SJCRH30 (cell line): ENCODE results near the gene PCDHGB3. TPM values are rescaled to one million over a fixed set of nuclear protein-coding genes. Genes with fewer than 3 reads are reported as not detected.

Experiments used
- DNase-seq, 2 experiments: peaks; one replicate each; pipeline ENCODE4 v3.0.0-alpha.2; 2015 to 2020
- H3K27ac ChIP-seq: fragments of 250-450 bp; sonication (Bioruptor Pico); 2 replicates; pipeline ENCODE4 v1.5.1; 2020; ENCODE audit warnings: mild to moderate bottlenecking, moderate library complexity
- H3K27me3 ChIP-seq: fragments of 250-450 bp; sonication (Bioruptor Pico); 2 replicates; pipeline ENCODE4 v1.5.1; 2020; ENCODE audit warnings: mild to moderate bottlenecking, moderate library complexity
- H3K36me3 ChIP-seq: fragments of 250-450 bp; sonication (Bioruptor Pico); 2 replicates; pipeline ENCODE4 v1.5.1; 2020; ENCODE audit warnings: mild to moderate bottlenecking, moderate library complexity
- H3K4me1 ChIP-seq: fragments of 250-450 bp; sonication (Bioruptor Pico); 2 replicates; pipeline ENCODE4 v1.5.1; 2020; ENCODE audit warnings: mild to moderate bottlenecking, moderate library complexity
- H3K4me3 ChIP-seq: fragments of 250-450 bp; sonication (Bioruptor Pico); 2 replicates; pipeline ENCODE4 v1.5.1; 2020; ENCODE audit warnings: mild to moderate bottlenecking, moderate library complexity
- H3K9me3 ChIP-seq: fragments of 250-450 bp; sonication (Bioruptor Pico); replicated peaks from 2 replicates; pipeline ENCODE4 v1.5.1; 2020; ENCODE audit warnings: mild to moderate bottlenecking, moderate library complexity
- total RNA-seq: library from RNA; depleted of rRNA; stranded (reverse); fragments of >200 nt; shearing (Covaris generic); gene quantifications from 2 replicates; pipeline ENCODE4 v1.2.3, GENCODE V29; 2014

The PCDHGB3 gene
- total RNA-seq, 1 experiment from 2014 or later: 7.4 TPM

DNA sequence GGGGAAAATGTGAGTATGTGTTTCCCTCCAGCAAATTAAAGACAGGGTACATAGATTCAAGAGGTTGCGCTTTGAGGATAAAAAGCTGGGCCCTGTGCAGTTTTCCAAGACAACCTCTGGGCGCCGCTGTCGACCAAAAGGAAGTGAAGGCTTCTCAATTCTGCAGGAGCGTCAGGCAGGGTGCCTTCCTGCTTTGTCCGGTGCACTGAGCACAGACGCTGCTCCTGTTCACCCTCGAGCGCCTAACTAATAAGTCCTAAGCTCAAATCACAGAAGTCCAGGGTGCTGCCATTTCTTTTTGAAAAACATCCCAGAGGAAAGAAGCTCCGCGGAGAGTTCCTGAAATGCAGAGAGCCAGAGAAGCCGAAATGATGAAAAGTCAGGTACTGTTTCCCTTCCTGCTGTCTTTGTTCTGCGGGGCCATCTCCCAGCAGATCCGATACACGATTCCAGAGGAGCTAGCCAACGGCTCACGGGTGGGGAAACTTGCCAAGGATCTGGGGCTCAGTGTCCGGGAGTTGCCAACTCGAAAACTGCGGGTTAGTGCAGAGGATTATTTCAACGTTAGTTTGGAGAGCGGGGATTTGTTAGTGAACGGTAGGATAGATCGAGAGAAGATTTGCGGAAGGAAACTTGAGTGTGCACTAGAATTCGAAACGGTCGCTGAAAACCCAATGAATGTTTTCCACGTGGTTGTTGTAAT is 20.0 kb upstream of the PCDHGB3 start, which contains the start of gene PCDHGB1:
PCDHGB1 (plus strand) TSS at position 183 of the 703 bp plus-strand sequence; CDS start at position 345, 162 bp downstream.
- peaks cover 34% of the 10 kb centered on the region for H3K9me3 ChIP-seq
- H3K27ac ChIP-seq: peak within 1 kb of the TSS; percentile 77
- 0 out of 2 replicates have a peak, but pooled peaks cover 4% of the 10 kb centered on the region for H3K4me1 ChIP-seq
- H3K27me3 ChIP-seq: no peaks in the 10 kb centered on the region
- DNase-seq: peak; percentile 92 to 97
- peak within 1 kb of the TSS; percentile 65 for H3K4me3 ChIP-seq
- H3K36me3 ChIP-seq: peaks cover 30% of the 10 kb centered on the region

DNA sequence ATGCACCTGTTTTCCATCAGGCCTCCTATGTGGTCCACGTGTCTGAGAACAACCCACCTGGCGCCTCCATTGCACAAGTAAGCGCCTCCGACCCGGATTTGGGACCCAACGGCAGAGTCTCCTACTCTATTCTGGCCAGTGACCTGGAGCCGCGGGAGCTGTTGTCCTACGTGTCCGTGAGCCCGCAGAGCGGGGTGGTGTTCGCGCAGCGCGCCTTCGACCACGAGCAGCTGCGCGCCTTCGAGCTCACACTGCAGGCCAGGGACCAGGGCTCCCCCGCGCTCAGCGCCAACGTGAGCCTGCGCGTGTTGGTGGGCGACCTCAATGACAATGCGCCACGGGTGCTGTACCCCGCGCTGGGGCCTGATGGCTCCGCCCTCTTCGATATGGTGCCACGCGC is 18.5 kb upstream of the PCDHGB3 start:
- H3K9me3 ChIP-seq: peaks cover 47% of the 10 kb centered on the region
- no peak overlapping the region for H3K27ac ChIP-seq
- H3K4me3 ChIP-seq: no peak overlapping the region
- DNase-seq: no peak
- no peaks in the 10 kb centered on the region for H3K27me3 ChIP-seq
- H3K4me1 ChIP-seq: 0 out of 2 replicates have a peak, but pooled peaks cover 4% of the 10 kb centered on the region
- H3K36me3 ChIP-seq: peaks cover 45% of the 10 kb centered on the region

DNA sequence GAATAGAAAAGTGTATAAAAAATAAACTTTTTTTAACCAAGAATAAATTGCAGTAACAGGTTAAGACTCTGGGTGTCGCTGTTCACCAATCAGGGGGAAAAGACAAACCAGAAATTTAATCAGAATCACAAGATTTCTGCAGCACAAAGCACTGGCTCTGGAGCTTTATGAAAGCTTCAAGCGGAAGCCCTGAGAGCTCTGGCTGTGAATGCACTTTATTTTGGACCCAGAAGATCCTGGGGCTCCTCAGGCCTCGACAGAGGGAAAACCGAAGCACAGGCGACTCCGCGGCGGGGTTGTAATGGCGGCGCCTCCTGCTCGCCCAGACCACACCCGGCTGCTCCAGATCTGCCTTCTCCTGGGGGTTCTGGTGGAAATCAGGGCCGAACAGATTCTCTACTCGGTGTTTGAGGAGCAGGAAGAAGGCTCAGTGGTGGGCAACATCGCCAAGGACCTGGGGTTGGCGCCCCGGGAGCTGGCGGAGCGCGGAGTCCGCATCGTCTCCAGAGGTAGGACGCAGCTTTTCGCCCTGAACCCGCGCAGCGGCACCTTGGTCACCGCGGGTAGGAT is 15.1 kb upstream of the PCDHGB3 start, which contains the start of gene PCDHGA4:
PCDHGA4 (plus strand) TSS at position 122 of the 570 bp plus-strand sequence; CDS start at position 209, 87 bp downstream.
- H3K9me3 ChIP-seq: peaks cover 53% of the 10 kb centered on the region
- H3K4me3 ChIP-seq: no peak within 1 kb of the TSS
- H3K36me3 ChIP-seq: peaks cover 77% of the 10 kb centered on the region
- 0 out of 2 replicates have a peak, but pooled peaks cover 4% of the 10 kb centered on the region for H3K4me1 ChIP-seq
- H3K27ac ChIP-seq: no peak within 1 kb of the TSS
- no peak for DNase-seq
- H3K27me3 ChIP-seq: no peaks in the 10 kb centered on the region

- DNase-seq: no peak
- Histone ChIP-seq H3K4me1 (0 out of 2 replicates have a peak, but pooled peaks cover 2% of the 10 kb centered on the region), H3K27me3 (no peaks in the 10 kb centered on the region), H3K9me3 (peaks cover 51% of the 10 kb centered on the region), H3K36me3 (peaks cover 84% of the 10 kb centered on the region), H3K27ac (no peak overlapping the region), H3K4me3 (no peak overlapping the region)
Observed at GRCh38 chr5:141355641-141356040, 14.4 kb upstream of the PCDHGB3 start.

GRCh38 chr5:141356133-141356532 is 13.9 kb upstream of the PCDHGB3 start:
- H3K9me3 ChIP-seq: peaks cover 46% of the 10 kb centered on the region
- no peaks in the 10 kb centered on the region for H3K4me1 ChIP-seq
- H3K4me3 ChIP-seq: no peak overlapping the region
- no peak for DNase-seq
- H3K27ac ChIP-seq: no peak overlapping the region
- peaks cover 83% of the 10 kb centered on the region for H3K36me3 ChIP-seq
- H3K27me3 ChIP-seq: no peaks in the 10 kb centered on the region

DNA sequence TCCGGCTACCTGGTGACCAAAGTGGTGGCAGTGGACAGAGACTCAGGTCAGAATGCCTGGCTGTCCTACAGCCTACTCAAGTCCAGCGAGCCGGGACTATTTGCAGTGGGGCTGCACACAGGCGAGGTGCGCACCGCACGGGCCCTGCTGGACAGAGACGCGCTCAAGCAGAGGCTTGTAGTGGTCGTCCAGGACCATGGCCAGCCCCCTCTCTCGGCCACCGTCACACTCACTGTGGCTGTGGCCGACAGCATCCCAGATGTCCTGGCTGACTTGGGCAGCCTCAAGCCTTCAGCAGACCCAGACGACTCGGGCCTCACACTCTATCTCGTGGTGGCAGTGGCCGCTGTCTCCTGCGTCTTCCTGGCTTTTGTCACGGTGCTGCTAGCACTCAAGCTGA is 13.1 kb upstream of the PCDHGB3 start:
- Histone ChIP-seq H3K27ac (no peak overlapping the region), H3K9me3 (peaks cover 41% of the 10 kb centered on the region), H3K4me1 (no peaks in the 10 kb centered on the region), H3K36me3 (peaks cover 77% of the 10 kb centered on the region), H3K4me3 (no peak overlapping the region), H3K27me3 (no peaks in the 10 kb centered on the region)
- DNase-seq: no peak

GRCh38 chr5:141359790-141360426 is 10.1 kb upstream of the PCDHGB3 start, which contains the start of gene PCDHGB2:
Gene PCDHGB2 (plus strand): TSS chr5:141359994. CDS start chr5:141360136, 142 bp downstream.
- no peak within 1 kb of the TSS for H3K4me3 ChIP-seq
- H3K36me3 ChIP-seq: peaks cover 84% of the 10 kb centered on the region
- H3K27me3 ChIP-seq: no peaks in the 10 kb centered on the region
- no peak for DNase-seq
- H3K27ac ChIP-seq: no peak within 1 kb of the TSS
- no peaks in the 10 kb centered on the region for H3K4me1 ChIP-seq
- peaks cover 27% of the 10 kb centered on the region for H3K9me3 ChIP-seq

DNA sequence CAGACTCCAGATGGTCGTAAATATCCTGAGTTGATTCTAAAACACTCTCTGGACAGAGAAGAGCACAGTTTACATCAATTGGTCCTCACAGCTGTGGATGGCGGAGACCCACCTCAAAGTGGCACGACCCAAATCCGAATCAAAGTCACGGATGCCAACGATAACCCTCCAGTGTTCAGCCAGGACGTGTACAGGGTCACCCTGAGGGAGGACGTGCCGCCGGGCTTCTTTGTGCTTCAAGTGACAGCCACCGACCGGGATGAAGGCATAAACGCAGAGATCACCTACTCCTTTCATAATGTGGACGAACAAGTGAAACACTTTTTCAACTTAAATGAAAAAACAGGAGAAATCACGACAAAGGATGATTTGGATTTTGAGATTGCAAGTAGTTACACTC is 9.4 kb upstream of the PCDHGB3 start:
- H3K4me1 ChIP-seq: no peaks in the 10 kb centered on the region
- no peak for DNase-seq
- peaks cover 19% of the 10 kb centered on the region for H3K9me3 ChIP-seq
- no peaks in the 10 kb centered on the region for H3K27me3 ChIP-seq
- H3K4me3 ChIP-seq: no peak overlapping the region
- H3K27ac ChIP-seq: no peak overlapping the region
- H3K36me3 ChIP-seq: peaks cover 84% of the 10 kb centered on the region

DNA sequence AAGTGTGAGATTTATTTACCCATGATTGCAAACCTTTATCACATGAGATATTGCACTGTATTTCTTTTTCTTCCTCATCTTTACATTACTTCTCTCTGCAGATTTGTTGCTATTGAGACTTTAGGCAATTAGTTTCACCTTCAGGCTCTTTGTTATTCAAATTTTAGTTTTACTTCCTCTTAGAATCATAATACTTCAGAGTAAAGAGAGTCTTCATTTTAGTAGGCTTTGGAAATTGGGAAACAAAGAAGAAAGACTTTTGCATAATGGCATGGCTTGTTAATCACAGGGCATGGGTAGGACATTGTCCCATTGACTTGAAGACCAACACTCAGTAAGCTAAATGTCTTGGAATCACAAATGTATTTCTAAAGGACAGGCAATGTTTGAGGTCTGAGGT is 7.3 kb upstream of the PCDHGB3 start:
- Histone ChIP-seq H3K9me3 (peaks cover 16% of the 10 kb centered on the region), H3K4me3 (no peak overlapping the region)
- no peak for DNase-seq

GRCh38 chr5:141363952-141364660 is 5.9 kb upstream of the PCDHGB3 start, which contains the start of gene PCDHGA5:
Gene PCDHGA5 (plus strand): TSS chr5:141364162. CDS start chr5:141364331, 169 bp downstream.
- Histone ChIP-seq H3K4me1 (no peaks in the 10 kb centered on the region), H3K4me3 (no peak within 1 kb of the TSS), H3K27me3 (no peaks in the 10 kb centered on the region), H3K36me3 (peaks cover 67% of the 10 kb centered on the region), H3K9me3 (peaks cover 20% of the 10 kb centered on the region), H3K27ac (no peak within 1 kb of the TSS)
- no peak for DNase-seq

More for the DNA sequence above, 7.3 kb upstream of the PCDHGB3 start:
- Histone ChIP-seq H3K27me3 (no peaks in the 10 kb centered on the region), H3K27ac (no peak overlapping the region), H3K36me3 (peaks cover 73% of the 10 kb centered on the region), H3K4me1 (no peaks in the 10 kb centered on the region)

DNA sequence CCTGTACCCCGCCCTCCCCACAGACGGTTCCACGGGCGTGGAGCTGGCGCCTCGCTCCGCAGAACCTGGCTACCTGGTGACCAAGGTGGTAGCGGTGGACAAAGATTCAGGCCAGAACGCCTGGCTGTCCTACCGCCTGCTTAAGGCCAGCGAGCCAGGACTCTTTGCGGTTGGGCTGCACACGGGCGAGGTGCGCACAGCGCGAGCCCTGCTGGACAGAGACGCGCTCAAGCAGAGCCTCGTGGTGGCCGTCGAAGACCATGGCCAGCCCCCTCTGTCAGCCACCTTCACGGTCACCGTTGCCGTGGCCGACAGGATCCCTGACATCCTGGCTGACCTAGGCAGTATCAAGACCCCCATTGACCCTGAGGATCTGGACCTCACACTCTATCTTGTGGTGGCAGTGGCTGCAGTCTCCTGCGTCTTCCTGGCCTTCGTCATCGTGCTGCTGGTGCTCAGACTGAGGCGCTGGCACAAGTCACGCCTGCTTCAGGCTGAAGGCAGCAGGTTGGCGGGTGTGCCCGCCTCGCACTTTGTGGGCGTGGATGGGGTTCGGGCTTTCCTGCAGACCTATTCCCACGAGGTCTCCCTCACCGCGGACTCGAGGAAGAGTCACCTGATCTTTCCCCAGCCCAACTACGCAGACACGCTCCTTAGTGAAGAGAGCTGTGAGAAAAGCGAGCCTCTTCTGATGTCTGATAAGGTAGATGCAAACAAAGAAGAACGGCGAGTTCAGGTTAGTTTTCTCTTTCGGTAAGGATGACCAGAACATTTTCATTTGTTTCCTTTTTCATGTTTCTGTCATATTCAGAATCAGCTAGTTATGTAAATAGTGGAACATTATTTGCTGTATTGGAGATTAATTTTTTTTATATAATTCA is 3.8 kb upstream of the PCDHGB3 start:
- Histone ChIP-seq H3K27me3 (no peaks in the 10 kb centered on the region), H3K36me3 (peaks cover 63% of the 10 kb centered on the region), H3K27ac (no peak overlapping the region), H3K4me1 (no peaks in the 10 kb centered on the region), H3K4me3 (no peak overlapping the region), H3K9me3 (peaks cover 18% of the 10 kb centered on the region)
- no peak for DNase-seq

DNA sequence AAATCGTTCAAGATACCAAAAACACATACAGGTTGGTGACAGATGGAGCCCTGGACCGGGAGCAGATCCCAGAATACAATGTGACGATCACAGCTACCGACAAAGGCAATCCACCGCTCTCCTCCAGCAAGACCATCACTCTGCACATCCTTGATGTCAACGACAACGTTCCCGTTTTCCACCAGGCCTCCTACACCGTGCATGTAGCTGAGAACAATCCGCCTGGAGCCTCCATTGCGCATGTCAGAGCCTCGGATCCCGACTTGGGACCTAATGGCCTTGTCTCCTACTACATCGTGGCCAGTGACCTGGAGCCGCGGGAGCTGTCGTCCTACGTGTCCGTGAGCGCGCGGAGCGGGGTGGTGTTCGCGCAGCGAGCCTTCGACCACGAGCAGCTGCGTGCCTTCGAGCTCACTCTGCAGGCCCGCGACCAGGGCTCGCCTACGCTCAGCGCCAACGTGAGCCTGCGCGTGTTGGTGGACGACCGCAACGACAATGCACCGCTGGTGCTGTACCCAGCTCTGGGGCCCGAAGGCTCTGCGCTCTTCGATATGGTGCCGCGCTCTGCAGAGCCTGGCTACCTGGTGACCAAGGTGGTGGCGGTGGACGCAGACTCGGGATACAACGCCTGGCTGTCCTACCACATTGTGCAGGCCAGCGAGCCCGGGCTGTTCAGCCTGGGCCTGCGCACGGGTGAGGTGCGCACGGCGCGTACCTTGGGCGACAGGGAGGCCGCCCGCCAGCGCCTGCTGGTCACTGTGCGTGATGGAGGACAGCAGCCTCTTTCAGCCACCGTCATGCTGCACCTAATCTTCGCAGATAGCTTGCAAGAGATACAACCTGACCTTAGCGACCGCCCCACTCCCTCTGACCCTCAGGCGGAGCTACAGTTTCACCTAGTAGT is 1.8 kb downstream of the PCDHGB3 start:
- Histone ChIP-seq H3K36me3 (peaks cover 61% of the 10 kb centered on the region), H3K4me1 (no peaks in the 10 kb centered on the region), H3K4me3 (no peak overlapping the region), H3K27me3 (no peaks in the 10 kb centered on the region), H3K9me3 (peaks cover 27% of the 10 kb centered on the region), H3K27ac (no peak overlapping the region)
- DNase-seq: no peak
